ENCODE data around the gene GABBR2.
A peak's percentile ranks its signal among the peaks of the same experiment; 100 is the strongest.

The GABBR2 gene

GRCh38 chr9:98383758-98384157 is 325.0 kb downstream of the GABBR2 start:
- no peak for DNase-seq

- no peak for DNase-seq
Observed at GRCh38 chr9:98381311-98382103, 327.2 kb downstream of the GABBR2 start.

DNA sequence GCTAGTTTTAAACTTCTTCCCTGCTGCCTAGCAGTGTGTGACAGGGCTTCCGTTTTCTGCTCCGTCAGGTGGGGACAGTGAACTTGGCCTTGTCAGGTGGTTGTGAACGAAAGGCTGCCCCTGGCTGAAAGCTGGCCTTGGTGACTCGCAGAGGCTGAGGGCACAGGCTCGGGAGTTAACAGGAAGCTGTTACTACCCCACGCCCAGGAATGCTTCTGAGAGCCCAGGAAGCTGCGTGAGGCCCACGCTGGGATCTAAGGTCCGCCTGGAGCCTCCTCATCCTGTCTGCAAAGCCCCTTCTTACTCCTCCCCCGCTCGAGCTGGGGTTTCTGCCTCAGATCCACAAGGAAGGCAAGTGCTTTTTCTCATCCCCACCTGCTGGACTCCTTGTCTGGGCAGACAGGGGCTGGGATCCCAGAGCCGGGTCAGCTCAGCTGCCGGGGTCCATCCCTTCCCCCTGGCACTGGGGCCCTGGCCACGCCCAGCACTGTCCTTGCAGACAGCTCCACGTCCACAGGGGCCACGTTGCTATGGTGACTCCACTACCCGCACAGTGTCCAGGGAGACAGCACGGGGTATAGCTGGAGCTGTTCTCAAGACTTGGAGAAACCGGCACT is 328.6 kb downstream of the GABBR2 start:
- DNase-seq, result no peak

GRCh38 chr9:98379572-98379971 is 329.2 kb downstream of the GABBR2 start:
- DNase-seq, result no peak

DNA sequence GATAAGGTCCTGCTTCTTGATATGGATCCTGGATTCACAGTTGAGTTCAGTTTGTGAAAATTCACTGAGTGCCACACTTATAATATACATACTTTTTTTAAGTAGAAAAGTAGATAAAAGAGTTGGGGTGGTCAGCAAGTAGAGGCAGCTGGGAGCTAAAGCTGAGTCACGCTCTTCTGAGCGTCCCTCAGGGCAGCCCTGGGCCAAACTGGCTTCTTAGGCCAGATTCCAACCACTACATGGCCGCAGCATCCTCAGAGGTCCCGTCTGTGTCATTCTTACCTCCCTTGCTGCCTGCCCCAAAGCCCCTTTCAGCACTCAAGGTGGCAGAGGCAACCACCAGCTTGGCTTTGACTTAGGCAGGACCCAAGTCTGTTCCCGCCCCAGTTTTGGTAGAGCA is 329.9 kb downstream of the GABBR2 start:
- DNase-seq, result no peak

GRCh38 chr9:98378206-98378780 is 330.4 kb downstream of the GABBR2 start:
- DNase-seq, result no peak

GRCh38 chr9:98375138-98375726 is 333.5 kb downstream of the GABBR2 start:
- DNase-seq, result no peak

DNA sequence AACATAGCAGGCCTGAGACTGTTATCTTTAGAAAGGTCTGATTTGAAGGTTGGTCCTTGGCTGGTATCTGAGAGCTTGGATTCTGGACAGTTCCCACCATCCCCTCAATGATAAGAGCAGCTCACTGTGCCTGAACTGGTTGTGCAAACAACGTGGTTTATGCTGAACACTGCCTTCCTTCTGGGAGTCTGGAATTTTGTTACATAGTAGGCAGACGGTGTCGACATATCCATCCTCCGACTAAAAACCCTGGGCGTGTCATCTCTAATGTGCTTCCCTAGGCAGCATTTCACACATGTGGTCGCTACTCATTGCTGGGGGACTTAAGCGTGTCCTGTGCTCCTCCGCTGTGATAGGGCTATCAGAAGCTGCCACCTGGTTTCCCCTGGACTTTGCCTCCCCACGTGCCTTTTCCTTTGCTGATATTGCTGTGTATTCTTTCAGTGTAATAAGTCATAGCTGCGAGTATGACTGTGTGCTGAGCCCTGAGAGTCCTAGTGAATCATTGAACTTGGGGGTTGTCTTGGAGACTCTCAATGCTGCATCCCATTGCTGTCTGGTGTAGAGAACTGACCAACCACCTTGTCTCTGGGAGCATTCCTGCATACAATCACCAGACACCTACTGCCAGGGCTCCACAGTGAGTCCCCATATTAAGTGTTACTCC is 334.2 kb downstream of the GABBR2 start:
- DNase-seq, result no peak

- DNase-seq, result no peak
Observed at GRCh38 chr9:98373609-98374008, 335.1 kb downstream of the GABBR2 start.

DNA sequence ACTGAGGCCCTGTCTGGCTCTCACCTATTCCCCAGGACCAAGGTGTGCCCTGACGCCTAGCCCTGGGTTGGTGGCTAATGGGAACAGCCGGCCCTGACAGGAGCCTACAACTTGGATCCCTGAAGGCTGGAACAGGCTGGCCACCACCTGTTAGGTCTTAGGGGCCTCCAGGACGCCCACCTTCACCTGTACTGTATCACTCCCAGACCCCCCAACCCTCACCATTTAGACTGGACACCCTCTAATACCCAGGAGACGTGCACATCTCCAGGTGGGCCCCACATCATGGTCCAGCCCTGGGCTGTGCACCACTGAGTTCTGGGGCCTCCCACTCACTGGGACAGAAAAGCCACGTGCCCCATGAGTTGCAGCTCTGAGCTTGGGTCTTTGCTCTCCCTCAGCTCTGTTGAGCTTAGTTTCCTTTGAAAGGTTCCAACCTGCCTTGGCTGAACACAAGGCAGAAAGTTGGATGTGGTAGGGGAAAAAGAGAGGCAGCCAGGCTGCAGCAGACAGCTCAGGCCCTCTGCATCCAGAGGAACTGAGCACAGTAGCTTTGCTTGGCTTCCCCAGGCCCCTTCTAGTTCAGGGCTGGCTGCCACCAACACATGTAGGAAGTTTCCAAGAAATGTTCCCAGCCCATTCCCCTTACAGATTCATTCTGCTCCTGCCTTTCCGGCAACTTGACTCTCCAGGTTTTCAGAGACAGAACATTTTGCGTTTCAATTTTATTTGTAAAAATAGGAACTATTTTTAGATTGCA is 336.5 kb downstream of the GABBR2 start:
- DNase-seq, result no peak

DNA sequence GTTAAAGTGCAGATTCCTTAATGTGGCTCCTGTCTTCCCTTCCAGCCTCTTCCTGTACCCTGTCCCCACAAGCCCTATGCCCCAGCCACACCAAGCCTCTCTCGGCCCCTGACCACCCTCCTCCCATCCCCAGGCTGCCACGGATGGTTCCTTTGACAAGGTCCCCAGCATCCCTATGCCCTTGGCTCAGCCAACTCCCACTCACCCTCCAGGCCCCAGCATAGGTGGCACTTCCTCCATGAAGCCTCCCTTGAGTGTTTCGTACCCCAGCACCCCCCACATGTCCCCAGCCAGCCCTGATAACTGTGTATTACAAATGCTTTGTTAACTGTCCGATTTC is 337.8 kb downstream of the GABBR2 start:
- no peak for DNase-seq

- no peak for DNase-seq
Observed at GRCh38 chr9:98370300-98370975, 338.3 kb downstream of the GABBR2 start.

DNA sequence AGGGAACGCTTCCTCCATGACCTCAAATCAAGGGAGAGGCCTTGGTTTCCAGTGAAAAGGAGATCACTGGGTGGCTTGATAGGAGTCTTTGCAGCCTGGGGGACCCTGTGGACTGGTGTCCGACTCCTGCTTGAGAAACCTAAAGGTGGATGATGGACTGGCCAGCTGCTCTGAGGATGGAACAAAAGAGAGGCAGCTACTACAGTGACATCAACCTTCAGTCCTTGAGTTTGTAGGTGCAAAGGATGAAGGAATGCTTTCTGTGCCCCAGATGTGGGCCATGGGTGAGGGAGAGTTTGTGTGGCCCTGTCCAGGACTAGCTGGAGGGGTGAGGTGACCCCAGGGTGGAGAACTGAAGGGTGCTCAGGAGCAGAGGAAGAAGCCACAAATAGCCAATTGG is 338.8 kb downstream of the GABBR2 start:
- DNase-seq, result no peak

DNA sequence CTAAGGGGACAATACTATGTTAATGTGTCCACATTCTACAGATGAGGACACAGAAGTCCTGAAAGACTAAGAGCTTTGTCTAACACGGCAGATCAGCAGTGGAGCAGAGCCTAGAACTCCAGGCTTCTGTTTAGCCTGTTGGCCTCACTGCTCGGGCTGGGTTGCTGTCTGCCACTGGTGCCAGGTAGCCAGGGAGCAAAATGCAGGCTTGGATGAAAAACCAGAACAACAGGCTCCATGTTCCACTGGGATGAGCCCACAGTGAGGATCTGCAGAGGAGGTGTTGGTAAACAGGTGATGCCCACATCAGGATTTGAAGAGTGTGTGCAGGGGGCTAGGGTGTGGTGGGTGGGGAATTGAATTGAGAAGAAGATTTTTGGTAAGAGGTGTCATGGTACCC is 339.3 kb downstream of the GABBR2 start:
- no peak for DNase-seq

DNA sequence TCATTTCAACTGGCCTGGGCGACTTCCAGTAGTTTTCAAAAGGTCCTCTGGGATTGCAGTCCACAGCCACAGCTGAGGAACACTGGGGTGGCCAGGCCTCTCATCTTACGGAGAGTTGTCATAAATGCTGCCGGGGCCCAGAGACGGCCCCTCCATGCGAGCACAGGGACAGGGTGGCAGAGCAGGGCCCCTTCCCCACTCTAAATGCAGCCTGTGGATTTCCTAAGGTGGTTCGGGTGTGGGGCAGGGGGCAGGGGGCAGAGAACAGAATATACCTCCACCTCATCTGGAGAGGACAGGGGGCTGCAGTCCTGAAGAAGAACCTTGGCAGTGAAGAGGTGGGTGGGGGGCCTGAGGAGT is 339.7 kb downstream of the GABBR2 start:
- DNase-seq, result no peak

DNA sequence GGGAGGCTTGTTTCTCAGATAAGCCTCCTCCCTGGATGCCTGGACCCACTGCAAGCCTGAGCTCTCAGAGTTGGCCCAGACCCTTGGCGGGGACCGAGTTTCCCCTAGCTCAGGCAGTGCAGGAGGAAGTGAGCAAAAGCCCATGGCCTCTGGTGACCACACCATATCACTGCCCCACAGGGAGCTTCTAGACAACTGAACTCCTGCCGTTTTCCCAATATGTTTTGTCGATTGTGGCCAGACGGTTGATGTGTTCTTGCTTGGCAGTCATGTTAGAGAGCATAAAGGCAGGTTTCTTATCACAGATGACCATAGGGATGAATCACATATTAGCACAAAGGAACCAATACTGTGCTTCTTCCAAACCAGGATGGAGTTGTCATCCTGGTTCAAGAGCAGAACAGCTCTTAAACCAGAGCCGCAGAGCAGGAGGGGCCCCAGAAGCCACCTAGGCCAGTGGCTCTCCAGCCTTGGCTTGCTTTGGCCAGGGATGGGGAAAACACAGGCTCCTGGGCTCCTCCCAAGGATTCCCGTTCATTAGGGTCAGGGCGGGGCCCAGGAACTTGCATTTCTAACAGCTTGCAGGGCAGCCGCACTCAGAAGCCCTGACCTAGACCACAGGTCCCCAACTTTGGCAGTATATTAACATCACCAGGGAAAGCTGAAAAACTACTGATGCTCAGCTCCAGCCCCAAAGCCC is 340.2 kb downstream of the GABBR2 start:
- no peak for DNase-seq

DNA sequence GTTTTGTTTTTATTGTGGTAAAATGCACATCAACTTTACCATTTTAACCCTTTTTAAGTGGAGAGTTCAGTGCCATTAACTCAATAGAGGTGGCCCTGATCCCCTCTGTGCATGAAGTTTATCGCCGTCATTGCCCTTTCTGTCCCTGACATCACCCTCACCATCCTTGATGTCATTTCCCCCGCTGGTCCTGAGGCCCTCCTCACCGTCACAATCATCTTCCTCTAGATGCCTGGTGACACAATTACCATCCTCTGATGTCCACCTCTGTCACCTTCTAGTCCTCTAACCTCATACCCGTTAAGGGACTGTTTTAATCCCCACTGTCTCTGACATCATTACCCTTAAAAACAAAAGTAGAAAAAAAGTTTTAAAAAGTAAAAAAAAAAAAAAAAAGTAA is 340.8 kb downstream of the GABBR2 start:
- no peak for DNase-seq

- no peak for DNase-seq
Observed at GRCh38 chr9:98367371-98367900, 341.3 kb downstream of the GABBR2 start.

DNA sequence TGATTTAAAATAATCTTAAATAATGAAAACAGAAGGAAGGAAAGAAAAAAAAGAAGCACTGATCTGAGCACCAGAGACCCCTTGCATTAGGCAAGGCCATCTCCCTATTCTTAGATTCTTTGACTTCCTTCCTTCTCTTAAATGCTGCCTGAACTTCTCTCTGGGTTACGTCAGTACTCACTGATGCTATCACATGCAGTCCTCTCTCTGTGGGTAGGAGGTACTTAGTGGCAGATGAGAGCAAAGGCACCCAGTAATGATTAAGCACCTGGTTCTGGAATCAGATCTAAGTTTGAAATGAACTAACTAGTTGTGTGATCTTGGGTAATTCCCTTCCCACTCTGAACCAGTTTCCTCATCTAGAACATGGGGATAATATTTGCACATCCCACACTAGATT is 343.0 kb downstream of the GABBR2 start:
- DNase-seq, result no peak

GRCh38 chr9:98365227-98365669 is 343.5 kb downstream of the GABBR2 start:
- peak; percentile 5 for DNase-seq

- no peak for DNase-seq
Observed at GRCh38 chr9:98364086-98364485, 344.6 kb downstream of the GABBR2 start.
